ENCODE measurements around the gene ETHE1. TPM values are rescaled to one million over a fixed set of nuclear protein-coding genes. Genes with fewer than 3 reads are reported as not detected.

The ETHE1 gene
- total RNA-seq, 1 donor from 2014 or later = 59.7 TPM

GRCh38 chr19:43503501-43504425, 23.2 kb downstream of the ETHE1 start:
- peak; percentile 100 for DNase-seq
- Mint-ChIP-seq H3K4me1 (peaks cover 25% of the 10 kb centered on the region), H3K36me3 (ENCODE audit: low read depth) (peaks cover 36% of the 10 kb centered on the region), H3K4me3 (peak overlapping the region; percentile 93), H3K27me3 (no peaks in the 10 kb centered on the region), H3K9me3 (no peaks in the 10 kb centered on the region), H3K27ac (peak overlapping the region; percentile 94)
- intact Hi-C loops (cut with micrococcal nuclease) = loop anchor here (1.0 to 2.0 kb wide), 5 partner anchors 16 to 56 kb away; partner anchors contain the start of gene ZNF575

GRCh38 chr19:43502419-43502976, 24.5 kb downstream of the ETHE1 start:
- no peak for DNase-seq
- Mint-ChIP-seq H3K4me3 (peak overlapping the region; percentile 93), H3K27me3 (no peaks in the 10 kb centered on the region), H3K27ac (no peak overlapping the region), H3K9me3 (no peaks in the 10 kb centered on the region), H3K36me3 (ENCODE audit: low read depth) (peaks cover 34% of the 10 kb centered on the region), H3K4me1 (peaks cover 25% of the 10 kb centered on the region)
- intact Hi-C loops (cut with micrococcal nuclease) = loop anchor here (2.0 kb wide), 1 partner anchor 28 kb away; no protein-coding TSS in a partner anchor

GRCh38 chr19:43501661-43502418, 25.2 kb downstream of the ETHE1 start:
- Mint-ChIP-seq H3K27me3 (no peaks in the 10 kb centered on the region), H3K4me1 (peaks cover 25% of the 10 kb centered on the region), H3K4me3 (no peak overlapping the region), H3K27ac (no peak overlapping the region), H3K36me3 (ENCODE audit: low read depth) (peaks cover 36% of the 10 kb centered on the region), H3K9me3 (no peaks in the 10 kb centered on the region)
- intact Hi-C loops (cut with micrococcal nuclease) = loop anchor here (2.0 kb wide), 1 partner anchor 27 kb away; no protein-coding TSS in a partner anchor
- DNase-seq = no peak

- intact Hi-C loops (cut with micrococcal nuclease) = no loop called here
- Mint-ChIP-seq H3K4me1 (peaks cover 11% of the 10 kb centered on the region), H3K36me3 (ENCODE audit: low read depth) (peaks cover 36% of the 10 kb centered on the region), H3K4me3 (no peak overlapping the region), H3K9me3 (no peaks in the 10 kb centered on the region), H3K27ac (no peak overlapping the region), H3K27me3 (no peaks in the 10 kb centered on the region)
- DNase-seq = no peak
These were observed 28.0 kb downstream of the ETHE1 start for GRCh38 chr19:43499042-43499441.

DNA sequence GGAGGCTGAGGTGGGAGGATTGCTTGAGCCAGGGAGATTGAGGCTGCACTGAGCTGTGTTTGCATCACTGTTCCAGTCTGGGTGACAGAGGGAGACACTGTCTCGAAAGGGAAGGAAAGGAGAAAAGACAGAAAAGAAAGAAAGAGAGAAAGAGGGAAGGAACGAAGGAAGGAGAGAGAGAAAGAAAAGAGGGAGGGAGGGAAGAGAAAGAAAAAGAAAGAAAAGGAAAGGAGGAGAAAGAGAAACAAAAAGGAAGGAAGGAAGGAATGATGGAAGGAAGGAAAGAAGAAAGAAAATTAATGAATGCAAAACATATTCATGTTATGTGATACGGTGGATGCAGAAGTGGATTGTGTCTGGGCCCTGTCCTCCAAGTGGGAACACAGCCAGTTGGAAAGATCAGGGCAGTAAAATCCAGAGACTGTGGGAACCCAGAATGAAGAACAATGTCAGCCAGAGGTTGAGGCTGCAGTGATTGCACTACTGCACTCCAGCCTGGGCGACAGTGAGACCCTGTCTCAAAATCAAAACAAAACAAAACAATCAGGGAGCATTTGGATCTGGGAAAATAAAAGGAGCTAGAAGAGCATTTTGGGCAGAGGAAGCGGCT, 28.7 kb downstream of the ETHE1 start:
- H3K4me1 Mint-ChIP-seq = peaks cover 8% of the 10 kb centered on the region
- peaks cover 36% of the 10 kb centered on the region for H3K36me3 Mint-ChIP-seq (ENCODE audit: low read depth)

DNA sequence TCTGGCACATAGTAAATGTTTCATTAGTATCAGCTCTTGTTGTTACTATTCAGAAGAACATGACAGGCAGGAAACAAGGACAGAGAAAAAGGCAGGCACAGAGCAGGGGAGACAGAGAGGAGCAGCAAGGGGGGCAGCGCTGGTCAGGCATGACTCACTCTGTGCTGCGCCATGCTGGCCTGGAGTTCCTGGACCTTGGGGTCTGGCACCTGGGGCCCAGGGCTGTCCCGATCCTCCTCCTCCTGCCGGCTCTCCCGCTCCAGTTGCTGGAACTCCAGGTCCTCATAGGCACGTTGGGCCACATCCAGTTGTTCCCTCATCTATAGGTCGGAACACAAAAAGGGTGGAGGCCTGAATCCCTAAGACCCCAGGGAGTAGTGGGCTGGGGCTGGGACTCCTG, 30.0 kb downstream of the ETHE1 start:
- H3K4me3 Mint-ChIP-seq = no peak overlapping the region
- DNase-seq = no peak
- H3K27ac Mint-ChIP-seq = no peak overlapping the region
- H3K9me3 Mint-ChIP-seq = no peaks in the 10 kb centered on the region
- H3K36me3 Mint-ChIP-seq (ENCODE audit: low read depth) = peaks cover 28% of the 10 kb centered on the region
- H3K4me1 Mint-ChIP-seq = peaks cover 2% of the 10 kb centered on the region
- intact Hi-C loops (cut with micrococcal nuclease) = no loop called here
- no peaks in the 10 kb centered on the region for H3K27me3 Mint-ChIP-seq

More for the DNA sequence above, 28.7 kb downstream of the ETHE1 start:
- no peak for DNase-seq
- no peaks in the 10 kb centered on the region for H3K27me3 Mint-ChIP-seq
- intact Hi-C loops (cut with micrococcal nuclease) = no loop called here
- peak overlapping the region; percentile 31 for H3K27ac Mint-ChIP-seq
- H3K4me3 Mint-ChIP-seq = no peak overlapping the region
- H3K9me3 Mint-ChIP-seq = no peaks in the 10 kb centered on the region

DNA sequence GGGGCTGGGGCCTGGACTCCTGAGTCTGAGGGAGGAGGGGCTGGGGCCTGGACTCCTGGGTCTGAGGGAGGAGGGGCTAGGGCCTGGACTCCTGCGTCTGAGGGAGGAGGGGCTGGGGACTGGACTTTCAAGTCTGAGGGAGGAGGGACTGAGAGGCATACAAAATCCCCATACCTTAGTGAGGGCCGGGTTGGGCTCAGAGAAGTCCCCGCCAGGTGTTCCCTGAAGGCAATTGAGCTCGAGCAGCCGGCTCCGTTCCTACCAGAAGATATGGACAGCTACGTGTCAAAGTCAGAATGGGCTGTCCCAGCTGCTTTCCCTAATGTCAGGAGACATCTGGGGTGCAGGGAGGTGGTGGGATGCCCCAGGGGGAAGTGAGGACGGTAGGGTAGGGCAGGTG, 31.9 kb downstream of the ETHE1 start:
- Mint-ChIP-seq H3K4me1 (no peaks in the 10 kb centered on the region), H3K4me3 (no peak overlapping the region), H3K27me3 (no peaks in the 10 kb centered on the region), H3K36me3 (ENCODE audit: low read depth) (peaks cover 24% of the 10 kb centered on the region), H3K27ac (no peak overlapping the region), H3K9me3 (no peaks in the 10 kb centered on the region)
- DNase-seq = no peak
- intact Hi-C loops (cut with micrococcal nuclease) = no loop called here

- Mint-ChIP-seq H3K36me3 (ENCODE audit: low read depth) (peaks cover 14% of the 10 kb centered on the region), H3K4me3 (no peak overlapping the region), H3K4me1 (no peaks in the 10 kb centered on the region), H3K9me3 (no peaks in the 10 kb centered on the region), H3K27ac (no peak overlapping the region), H3K27me3 (no peaks in the 10 kb centered on the region)
- no peak for DNase-seq
- intact Hi-C loops (cut with micrococcal nuclease) = no loop called here
These were observed 36.2 kb downstream of the ETHE1 start for GRCh38 chr19:43490759-43491158.

- Mint-ChIP-seq H3K4me3 (no peak overlapping the region), H3K27me3 (no peaks in the 10 kb centered on the region), H3K36me3 (ENCODE audit: low read depth) (peaks cover 10% of the 10 kb centered on the region), H3K4me1 (no peaks in the 10 kb centered on the region), H3K9me3 (no peaks in the 10 kb centered on the region), H3K27ac (peak overlapping the region; percentile 43)
- intact Hi-C loops (cut with micrococcal nuclease) = no loop called here
- no peak for DNase-seq
These were observed 36.9 kb downstream of the ETHE1 start for GRCh38 chr19:43489979-43490599.

DNA sequence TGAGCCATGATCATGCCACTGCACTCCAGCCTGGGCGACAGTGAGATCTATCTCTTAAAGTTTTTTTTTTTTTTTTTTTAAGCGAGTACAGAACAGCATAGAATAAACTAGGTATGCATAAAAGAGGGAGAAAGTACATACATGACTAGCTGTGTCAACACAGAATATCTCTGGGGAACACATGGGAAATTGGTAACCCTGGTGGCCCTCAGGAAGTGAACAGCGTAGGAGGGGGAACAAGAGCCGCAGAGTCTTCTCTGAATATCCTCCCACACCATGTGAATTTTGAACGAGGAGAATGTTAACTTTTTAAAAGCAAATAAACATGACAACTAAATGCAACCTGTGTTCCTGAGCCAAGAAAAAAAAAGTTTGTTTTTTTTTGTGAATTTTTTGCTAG, 37.7 kb downstream of the ETHE1 start:
- intact Hi-C loops (cut with micrococcal nuclease) = no loop called here
- Mint-ChIP-seq H3K4me3 (no peak overlapping the region), H3K4me1 (no peaks in the 10 kb centered on the region), H3K27ac (no peak overlapping the region), H3K36me3 (ENCODE audit: low read depth) (peaks cover 7% of the 10 kb centered on the region), H3K27me3 (no peaks in the 10 kb centered on the region), H3K9me3 (no peaks in the 10 kb centered on the region)
- no peak for DNase-seq

- Mint-ChIP-seq H3K4me1 (no peaks in the 10 kb centered on the region), H3K9me3 (no peaks in the 10 kb centered on the region), H3K27me3 (no peaks in the 10 kb centered on the region), H3K27ac (no peak overlapping the region), H3K36me3 (ENCODE audit: low read depth) (peaks cover 6% of the 10 kb centered on the region), H3K4me3 (no peak overlapping the region)
- intact Hi-C loops (cut with micrococcal nuclease) = no loop called here
- DNase-seq = no peak
These were observed 38.8 kb downstream of the ETHE1 start for GRCh38 chr19:43488179-43488578.

GRCh38 chr19:43486412-43486811, 40.6 kb downstream of the ETHE1 start:
- peaks cover 6% of the 10 kb centered on the region for H3K36me3 Mint-ChIP-seq (ENCODE audit: low read depth)
- no peaks in the 10 kb centered on the region for H3K9me3 Mint-ChIP-seq
- no peaks in the 10 kb centered on the region for H3K4me1 Mint-ChIP-seq
- H3K27me3 Mint-ChIP-seq = no peaks in the 10 kb centered on the region
- H3K27ac Mint-ChIP-seq = no peak overlapping the region
- DNase-seq = no peak
- H3K4me3 Mint-ChIP-seq = no peak overlapping the region
- intact Hi-C loops (cut with micrococcal nuclease) = no loop called here

DNA sequence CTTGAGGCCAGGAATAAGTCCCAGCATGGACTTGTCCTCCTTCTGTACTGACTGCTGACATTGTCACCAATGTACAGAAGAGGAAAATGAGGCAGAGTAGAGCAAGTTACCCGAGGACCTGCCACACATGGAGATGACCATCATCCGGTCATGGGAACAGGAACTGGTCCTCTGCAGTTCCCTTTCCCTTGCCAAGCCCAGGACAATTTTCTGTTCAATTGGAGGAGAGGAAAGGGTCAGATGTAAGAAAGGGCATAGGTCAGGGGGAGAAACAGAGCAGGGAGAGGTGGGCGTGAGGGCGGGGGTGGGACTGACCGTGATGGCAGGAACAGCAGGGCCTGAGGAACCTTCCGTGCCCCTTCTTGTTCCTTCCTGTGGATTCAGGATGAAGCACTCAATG, 41.0 kb downstream of the ETHE1 start:
- Mint-ChIP-seq H3K27me3 (no peaks in the 10 kb centered on the region), H3K4me3 (no peak overlapping the region), H3K9me3 (no peaks in the 10 kb centered on the region), H3K36me3 (ENCODE audit: low read depth) (peaks cover 6% of the 10 kb centered on the region), H3K4me1 (no peaks in the 10 kb centered on the region), H3K27ac (no peak overlapping the region)
- intact Hi-C loops (cut with micrococcal nuclease) = no loop called here
- no peak for DNase-seq
